ENCODE data around the gene BABAM2.

Gene BABAM2

GRCh38 chr2:28267282-28267681, 376.8 kb downstream of the BABAM2 start:
- DNase-seq = no peak

GRCh38 chr2:28268386-28268785, 377.9 kb downstream of the BABAM2 start:
- no peak for DNase-seq

GRCh38 chr2:28269019-28269784, 378.7 kb downstream of the BABAM2 start:
- DNase-seq = no peak

GRCh38 chr2:28270456-28271152, 380.1 kb downstream of the BABAM2 start:
- no peak for DNase-seq

- no peak for DNase-seq
Observed at GRCh38 chr2:28271231-28271918, 380.8 kb downstream of the BABAM2 start.

GRCh38 chr2:28271919-28272250, 381.4 kb downstream of the BABAM2 start:
- no peak for DNase-seq

GRCh38 chr2:28273751-28274150, 383.2 kb downstream of the BABAM2 start:
- no peak for DNase-seq

- DNase-seq = no peak
Observed at GRCh38 chr2:28274911-28275685, 384.6 kb downstream of the BABAM2 start.

GRCh38 chr2:28276076-28276618, 385.6 kb downstream of the BABAM2 start:
- no peak for DNase-seq

- no peak for DNase-seq
Observed at GRCh38 chr2:28276807-28277206, 386.3 kb downstream of the BABAM2 start.

- no peak for DNase-seq
Observed at GRCh38 chr2:28277466-28277865, 386.9 kb downstream of the BABAM2 start.

- no peak for DNase-seq
Observed at GRCh38 chr2:28279371-28279770, 388.8 kb downstream of the BABAM2 start.

- no peak for DNase-seq
Observed at GRCh38 chr2:28280619-28281018, 390.1 kb downstream of the BABAM2 start.

- no peak for DNase-seq
Observed at GRCh38 chr2:28281739-28282138, 391.2 kb downstream of the BABAM2 start.

- DNase-seq = no peak
Observed at GRCh38 chr2:28282248-28282647, 391.7 kb downstream of the BABAM2 start.

GRCh38 chr2:28282861-28283646, 392.5 kb downstream of the BABAM2 start:
- DNase-seq = no peak

GRCh38 chr2:28283861-28284260, 393.3 kb downstream of the BABAM2 start:
- DNase-seq = no peak

- DNase-seq = no peak
Observed at GRCh38 chr2:28286678-28287077, 396.1 kb downstream of the BABAM2 start.

GRCh38 chr2:28287256-28287915, 396.9 kb downstream of the BABAM2 start:
- DNase-seq = no peak

- DNase-seq = no peak
Observed at GRCh38 chr2:28288620-28289019, 398.1 kb downstream of the BABAM2 start.

- no peak for DNase-seq
Observed at GRCh38 chr2:28291811-28292440, 401.4 kb downstream of the BABAM2 start.
